Fibroblast of lung (primary cell): ENCODE data around the gene C1orf50. TPM values are rescaled to one million over a fixed set of nuclear protein-coding genes. Genes with fewer than 3 reads are reported as not detected.

Experiments
- DNase-seq, 2 donors: peaks; one replicate each; pipeline versions ENCODE4 v3.0.0 to v3.0.0-alpha.2; 2010; ENCODE audit warnings: low read depth in 2 of 2
- H2AFZ ChIP-seq: 2 replicates; pipeline ENCODE4 v1.5.1; 2012; ENCODE audit warnings: low read length, control low read depth, inconsistent platforms
- H3K27ac ChIP-seq: 2 replicates; pipeline ENCODE4 v1.5.1; 2011; ENCODE audit warnings: low read length, control low read depth; ENCODE audit not compliant: insufficient read depth
- H3K27me3 ChIP-seq: 2 replicates; pipeline ENCODE4 v1.5.1; 2011; ENCODE audit warnings: mild to moderate bottlenecking, low read length; ENCODE audit not compliant: control insufficient read depth, insufficient read depth
- H3K36me3 ChIP-seq: 2 replicates; pipeline ENCODE4 v1.5.1; 2011; ENCODE audit warnings: low read length; ENCODE audit not compliant: control insufficient read depth, insufficient read depth
- H3K4me1 ChIP-seq: 2 replicates; pipeline ENCODE4 v1.5.1; 2011; ENCODE audit warnings: low read length; ENCODE audit not compliant: control insufficient read depth, insufficient read depth; ENCODE audit errors: extremely low read depth
- H3K4me2 ChIP-seq: 2 replicates; pipeline ENCODE4 v1.5.1; 2011; ENCODE audit warnings: low read length, control low read depth; ENCODE audit not compliant: insufficient read depth; ENCODE audit errors: extremely low read depth
- H3K4me3 ChIP-seq, 4 experiments: fragments of 200-600 bp in 1 of 4; sonication (generic) in 1 of 4; replicated peaks in 1 of 4; 2 replicates each; pipeline ENCODE4 v1.5.1; 2011 to 2016; ENCODE audit warnings: low read length in 4 of 4, low read depth in 3 of 4, mild to moderate bottlenecking in 3 of 4, control low read depth in 2 of 4, inconsistent platforms in 1 of 4, mixed read lengths in 1 of 4; ENCODE audit not compliant: insufficient read depth in 1 of 4; ENCODE audit errors: control extremely low read depth in 1 of 4
- H3K79me2 ChIP-seq: 2 replicates; pipeline ENCODE4 v1.5.1; 2012; ENCODE audit warnings: mild to moderate bottlenecking, low read length, inconsistent platforms; ENCODE audit not compliant: control insufficient read depth, insufficient read depth
- H3K9ac ChIP-seq: 2 replicates; pipeline ENCODE4 v1.5.1; 2011; ENCODE audit warnings: mild to moderate bottlenecking, low read length, control low read depth; ENCODE audit not compliant: insufficient read depth
- H3K9me3 ChIP-seq: 2 replicates; pipeline ENCODE4 v1.5.1; 2012; ENCODE audit warnings: low read depth, low read length; ENCODE audit not compliant: control insufficient read depth, insufficient read depth
- H4K20me1 ChIP-seq: 2 replicates; pipeline ENCODE4 v1.5.1; 2011; ENCODE audit warnings: low read length; ENCODE audit not compliant: control insufficient read depth, insufficient read depth; ENCODE audit errors: extremely low read depth
- CTCF ChIP-seq, 2 donors: IDR thresholded peaks in 1 of 2; conservative IDR thresholded peaks in 1 of 2; 1 replicate in 1 of 2; 2 replicates in 1 of 2; pipeline ENCODE4 v1.5.1; 2011 to 2012; ENCODE audit warnings: low read length in 2 of 2, control low read depth in 1 of 2, inconsistent platforms in 1 of 2, low read depth in 1 of 2, mild to moderate bottlenecking in 1 of 2
- EZH2 ChIP-seq: IDR thresholded peaks from 2 replicates; pipeline ENCODE4 v1.5.1; 2012; ENCODE audit warnings: low read length, control low read depth, mild to moderate bottlenecking; ENCODE audit errors: missing control alignments
- polyA plus RNA-seq, 2 donors: library from polyadenylated mRNA; depleted of rRNA in 1 of 2; stranded (reverse) in 1 of 2; unstranded in 1 of 2; fragments of >200 nt; gene quantifications; 2 replicates each; pipeline ENCODE4 v1.2.1, GENCODE V29; 2011 to 2012; ENCODE audit warnings: missing spikeins in 1 of 2
- total RNA-seq: library from RNA; depleted of rRNA; stranded (reverse); fragments of >200 nt; gene quantifications from 2 replicates; pipeline ENCODE4 v1.2.1, GENCODE V29; 2014

C1orf50 gene
- total and polyA plus RNA-seq, 2 donors (not counting 1 experiment from before 2014, with no cell fraction given) = 5.9 to 9.5 TPM

- no peak for TF ChIP-seq EZH2
- no peak for TF ChIP-seq CTCF (conservative IDR thresholded peaks at IDR 0.05 in 1 of 2, IDR thresholded peaks at IDR 0.05 in 1 of 2; ENCODE audit: low read depth in 1 of 2, low read length in 2 of 2)
- DNase-seq = no peak
- Histone ChIP-seq H3K79me2 (peaks cover 2% of the 10 kb centered on the region), H3K4me3 (peak overlapping the region in 2 of 4 experiments; percentile 76 to 79), H3K4me2 (peak overlapping the region; percentile 73), H3K36me3 (no peaks in the 10 kb centered on the region), H3K4me1 (peaks cover 2% of the 10 kb centered on the region), H4K20me1 (no peaks in the 10 kb centered on the region), H3K27me3 (no peaks in the 10 kb centered on the region), H3K9ac (no peak overlapping the region), H2AFZ (no peak overlapping the region), H3K27ac (no peak overlapping the region), H3K9me3 (no peaks in the 10 kb centered on the region)
Observed at GRCh38 chr1:42817976-42818375, 50.9 kb downstream of the C1orf50 start.

- H3K36me3 ChIP-seq = no peaks in the 10 kb centered on the region
- H3K4me1 ChIP-seq = peaks cover 2% of the 10 kb centered on the region
- no peak overlapping the region for H3K9ac ChIP-seq
- H2AFZ ChIP-seq = no peak overlapping the region
- H3K27ac ChIP-seq = no peak overlapping the region
- no peak overlapping the region for H3K4me2 ChIP-seq
- H4K20me1 ChIP-seq = no peaks in the 10 kb centered on the region
- peaks cover 2% of the 10 kb centered on the region for H3K79me2 ChIP-seq
- DNase-seq = no peak
- TF ChIP-seq CTCF (conservative IDR thresholded peaks at IDR 0.05 in 1 of 2, IDR thresholded peaks at IDR 0.05 in 1 of 2; ENCODE audit: low read depth in 1 of 2, low read length in 2 of 2) (no peak), EZH2 (no peak)
- no peaks in the 10 kb centered on the region for H3K9me3 ChIP-seq
- no peak overlapping the region for H3K4me3 ChIP-seq
- H3K27me3 ChIP-seq = no peaks in the 10 kb centered on the region
Observed at GRCh38 chr1:42820813-42821212, 53.8 kb downstream of the C1orf50 start.

GRCh38 chr1:42821690-42822089 is 54.6 kb downstream of the C1orf50 start:
- Histone ChIP-seq H3K4me3 (no peak overlapping the region), H2AFZ (no peak overlapping the region), H3K36me3 (no peaks in the 10 kb centered on the region), H3K9me3 (no peaks in the 10 kb centered on the region), H3K79me2 (no peaks in the 10 kb centered on the region), H3K4me1 (no peaks in the 10 kb centered on the region), H3K27me3 (no peaks in the 10 kb centered on the region), H3K27ac (no peak overlapping the region), H3K9ac (no peak overlapping the region), H3K4me2 (no peak overlapping the region), H4K20me1 (no peaks in the 10 kb centered on the region)
- TF ChIP-seq EZH2 (no peak), CTCF (conservative IDR thresholded peaks at IDR 0.05 in 1 of 2, IDR thresholded peaks at IDR 0.05 in 1 of 2; ENCODE audit: low read depth in 1 of 2, low read length in 2 of 2) (no peak)
- DNase-seq = no peak
